NOMO-1 treated with dmso at 0.1 percent for 144 hours (cell line): Measurements from ENCODE around the gene SENP2.
"Not testable (repeated sequence)": the region's sequence is repeated elsewhere in the genome, so short reads cannot be mapped to it uniquely, and the experiment has no call there.

ENCODE experiments used
- DNase-seq: peaks from one replicate; lab custom pipeline; 2025; ENCODE audit not compliant: unreplicated experiment; lab: John Stamatoyannopoulos, UW

SENP2 gene

DNA sequence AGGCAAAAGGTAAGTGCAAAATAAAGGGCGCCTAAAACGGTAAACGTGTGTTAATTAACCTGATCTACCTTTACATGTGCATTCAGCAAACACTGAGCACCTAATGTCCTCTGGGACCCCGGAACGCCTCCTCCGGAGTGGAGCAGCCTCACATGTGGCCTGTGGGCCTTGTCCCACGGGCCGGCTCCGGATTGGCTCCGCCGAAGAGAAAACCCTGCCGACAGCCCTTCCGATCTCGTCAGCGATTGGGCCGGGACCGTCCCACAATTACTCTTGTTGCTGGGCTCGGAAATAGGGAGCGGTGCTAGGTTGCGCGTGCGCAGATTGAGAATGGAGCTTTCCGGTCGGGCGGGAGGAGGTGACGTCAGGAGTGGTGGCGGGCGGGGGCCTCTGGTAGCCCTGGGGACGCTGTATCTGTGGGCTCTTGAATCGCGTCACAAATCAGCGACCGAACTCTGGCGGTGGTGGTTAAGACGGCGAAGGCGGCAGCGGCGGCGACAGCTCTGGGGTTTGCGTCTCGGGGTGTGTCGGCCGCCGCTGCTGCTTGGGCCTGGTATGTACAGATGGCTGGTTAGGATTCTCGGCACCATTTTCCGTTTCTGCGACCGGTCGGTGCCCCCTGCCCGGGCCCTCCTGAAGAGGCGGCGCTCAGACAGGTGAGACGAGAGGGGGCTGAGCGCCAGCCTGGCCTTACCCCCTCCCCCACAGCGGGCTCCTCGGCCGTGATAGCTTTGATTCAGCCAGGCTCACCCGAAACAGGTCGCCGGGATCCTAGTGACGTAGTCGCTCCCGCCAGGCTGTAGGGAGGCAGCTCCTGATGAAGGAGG, at the start of gene SENP2:
SENP2 (plus strand) TSS at position 437 of the 827 bp plus-strand sequence; CDS start at position 556, 119 bp downstream.
- DNase-seq, result peak; percentile 100

DNA sequence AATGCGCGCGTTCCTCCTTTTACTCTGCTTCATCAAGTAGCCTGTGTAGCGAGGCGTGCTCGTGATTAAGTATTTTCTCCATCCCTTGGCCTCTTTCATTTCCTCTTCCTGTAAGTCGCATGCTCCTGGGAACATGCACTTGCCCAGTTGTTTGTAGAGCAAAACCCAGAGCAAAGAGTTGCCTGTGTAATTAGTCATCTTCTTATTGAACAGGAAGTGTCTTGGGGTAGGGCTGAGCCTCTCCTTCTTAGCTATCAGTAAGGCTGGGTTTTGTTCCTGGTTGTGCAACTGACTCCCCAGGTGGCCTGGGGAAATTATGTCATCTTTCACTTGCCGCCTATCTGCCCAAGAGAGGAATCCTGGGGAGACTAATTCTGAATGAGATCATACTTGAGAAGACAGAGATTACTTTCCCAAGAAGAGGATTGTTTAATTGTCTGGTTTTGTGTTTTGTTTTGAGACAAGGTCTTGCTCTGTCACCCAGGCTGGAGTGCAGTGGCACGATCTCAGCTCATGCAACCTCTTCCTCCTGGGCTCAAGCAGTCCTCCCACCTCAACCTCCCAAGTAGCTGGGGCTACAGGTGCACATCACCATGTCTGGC, 48.6 kb upstream of the SENP2 start:
- DNase-seq, result peak; percentile 98

GRCh38 chr3:185539934-185540333, 46.2 kb upstream of the SENP2 start:
- no peak for DNase-seq

DNA sequence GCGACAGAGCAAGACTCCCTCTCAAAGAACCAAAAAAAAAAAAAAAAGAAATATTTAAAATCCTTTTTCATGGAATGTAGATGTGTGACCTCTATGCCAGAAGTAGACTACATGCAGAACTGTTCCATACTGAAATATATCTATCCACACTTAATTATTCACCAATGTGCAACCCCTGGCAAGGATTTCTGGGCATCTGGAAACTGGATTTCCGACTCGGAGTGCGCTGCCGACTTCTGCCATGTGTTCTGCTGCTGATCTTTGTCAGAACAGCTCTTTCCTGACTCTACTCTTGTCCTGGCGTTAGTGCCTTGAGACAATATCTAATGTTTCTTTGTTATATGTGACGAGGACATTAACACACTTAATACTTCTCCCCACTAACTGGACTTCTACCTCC, 45.4 kb upstream of the SENP2 start:
- DNase-seq, result no peak

DNA sequence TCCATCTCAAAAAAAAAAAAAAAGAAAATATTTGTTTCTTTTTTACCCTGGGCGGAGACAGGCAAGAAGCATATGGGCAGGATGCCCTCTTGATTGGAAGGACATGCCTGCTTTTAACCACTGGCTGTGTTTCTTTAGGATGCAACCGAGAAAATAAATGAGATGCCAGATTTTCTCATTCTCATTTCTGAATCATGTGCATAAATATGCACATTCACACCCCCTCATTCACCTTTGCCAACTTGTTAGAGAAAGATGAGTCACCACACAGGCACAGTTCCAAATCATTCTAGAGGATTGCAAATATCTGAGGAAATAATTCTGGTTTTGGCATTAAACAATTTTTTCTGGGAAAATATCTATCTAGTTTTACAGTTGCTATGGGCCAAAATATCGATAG, 37.0 kb upstream of the SENP2 start:
- DNase-seq, result no peak

DNA sequence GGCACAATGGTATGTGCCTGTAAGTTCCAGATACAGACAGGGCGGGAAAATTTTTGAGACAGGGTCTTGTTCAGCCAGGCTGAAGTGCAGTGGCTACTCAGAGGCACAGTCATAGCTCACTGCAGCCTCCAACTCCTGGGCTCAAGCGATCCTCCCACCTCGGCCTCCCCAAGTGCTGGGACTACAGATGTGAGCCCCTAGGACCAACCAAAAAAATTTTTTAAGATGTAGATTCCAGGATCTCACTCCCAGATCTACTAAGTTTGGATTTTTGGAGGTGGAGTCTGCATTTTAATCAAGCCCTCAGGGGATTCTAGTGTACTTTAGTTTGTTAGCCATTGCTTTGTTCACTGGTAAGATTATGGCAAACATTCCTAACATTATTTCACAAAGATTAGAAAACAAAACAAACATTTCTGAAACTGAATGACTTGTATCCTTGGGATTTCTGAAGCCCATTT, 36.4 kb upstream of the SENP2 start:
- no peak for DNase-seq

DNA sequence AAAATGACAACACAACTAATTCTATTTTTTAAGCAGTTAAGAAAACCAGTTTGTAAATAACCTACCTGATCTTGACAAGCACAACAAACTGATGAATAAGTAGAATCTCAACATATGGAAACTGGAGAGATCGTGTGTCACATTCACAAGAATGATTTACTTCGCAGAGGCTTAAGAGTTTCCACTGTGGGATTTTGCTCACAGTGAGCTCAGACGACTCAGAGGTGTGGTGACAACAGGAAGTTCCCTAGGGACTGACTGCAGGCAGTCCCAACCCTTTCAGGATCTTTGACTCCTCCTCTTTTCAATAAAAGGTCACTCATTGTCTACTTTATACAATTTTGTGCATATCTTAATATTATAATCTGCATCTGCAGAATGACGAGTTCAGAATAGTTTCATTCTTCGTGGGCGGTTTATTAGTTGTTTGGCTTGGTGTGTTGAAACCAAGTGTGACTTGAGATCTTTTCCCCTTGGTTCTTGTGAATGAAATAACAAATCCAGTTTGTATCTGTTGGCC, 33.7 kb upstream of the SENP2 start, which contains the start of gene LIPH:
LIPH (minus strand) TSS at position 231 of the 520 bp plus-strand sequence; CDS start at position 114, 117 bp downstream.
- DNase-seq, result peak; percentile 50

DNA sequence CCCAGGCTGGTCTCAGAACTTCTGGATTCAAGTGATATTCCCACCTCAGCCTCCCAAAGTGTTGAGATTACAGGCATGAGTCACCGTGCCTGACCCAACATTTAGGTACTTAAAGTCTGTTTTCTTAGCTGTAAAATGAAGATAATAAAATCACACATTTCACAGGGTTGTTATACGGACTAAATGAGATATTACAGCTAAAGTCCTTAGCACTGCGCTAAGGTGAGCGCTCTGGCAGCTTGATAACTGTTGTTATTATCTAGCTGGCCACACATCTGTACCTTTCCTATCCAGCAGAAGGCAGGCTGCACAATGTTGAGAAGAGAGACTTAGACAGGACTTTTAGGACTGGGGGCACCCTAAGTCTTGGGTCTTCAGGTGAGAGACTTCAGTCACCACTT, 31.0 kb upstream of the SENP2 start:
- no peak for DNase-seq

DNA sequence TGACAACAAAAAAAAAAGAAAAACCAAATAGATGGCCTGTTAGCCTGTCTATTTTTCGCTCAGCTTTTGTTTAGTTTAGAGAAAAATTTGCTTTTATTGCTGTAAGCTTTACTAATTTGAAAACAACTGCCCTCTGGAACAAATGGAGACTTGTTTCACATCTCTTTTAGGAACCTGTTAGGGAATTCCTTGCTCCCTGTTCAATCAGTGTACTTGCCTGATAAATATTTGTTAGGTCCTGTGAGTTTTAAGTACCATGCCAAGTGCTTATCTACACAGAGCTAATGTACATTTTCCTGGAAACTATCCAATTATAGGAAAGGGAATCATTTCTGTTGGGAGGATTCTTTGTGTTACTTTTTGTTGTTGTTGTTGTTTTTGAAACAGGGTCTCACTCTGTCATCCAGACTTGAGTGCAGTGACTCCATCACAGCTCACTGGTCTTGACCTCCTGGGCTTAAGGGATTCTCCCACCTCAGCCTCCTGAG, 30.2 kb upstream of the SENP2 start:
- no peak for DNase-seq

DNA sequence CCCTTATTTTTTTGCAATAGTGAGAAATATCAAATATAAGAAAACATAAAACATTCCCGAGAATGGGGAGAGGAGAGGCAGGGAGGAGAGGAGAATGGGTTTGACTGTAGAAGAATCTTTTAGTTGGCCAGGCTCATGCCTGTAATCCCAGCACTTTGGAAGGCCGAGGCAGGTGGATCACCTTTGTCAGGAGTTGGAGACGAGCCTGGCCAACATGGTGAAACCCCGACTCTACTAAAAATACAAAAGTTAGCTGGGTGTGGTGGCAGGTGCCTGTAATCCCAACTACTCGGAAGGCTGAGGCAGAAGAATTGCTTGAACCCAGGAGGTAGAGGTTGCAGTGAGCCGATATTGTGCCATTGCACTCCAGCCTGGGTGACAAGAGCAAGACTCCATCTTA, 29.5 kb upstream of the SENP2 start:
- not testable (repeated sequence) for DNase-seq

DNA sequence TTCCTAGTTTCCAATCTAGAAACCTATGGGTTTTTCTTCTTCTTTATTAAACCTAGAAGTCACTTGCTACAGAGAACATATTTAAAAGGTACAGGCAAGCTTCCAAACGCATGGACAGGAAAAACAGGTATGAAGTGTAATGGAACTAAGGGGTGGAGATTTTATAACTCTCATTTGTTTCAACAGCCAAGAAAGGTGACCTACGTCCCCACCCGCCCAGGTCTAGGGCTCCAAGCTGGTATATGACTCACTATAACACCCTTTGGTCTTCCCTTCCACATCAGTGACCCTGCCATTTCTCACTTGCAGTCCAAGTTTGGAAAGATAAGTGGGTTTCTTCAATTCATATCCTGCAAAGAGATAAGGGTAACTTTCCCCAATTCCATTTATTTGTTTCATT, 27.7 kb upstream of the SENP2 start:
- DNase-seq, result no peak

GRCh38 chr3:185559706-185560090, 26.4 kb upstream of the SENP2 start:
- DNase-seq, result no peak

- no peak for DNase-seq
These were observed 25.4 kb upstream of the SENP2 start for GRCh38 chr3:185560676-185561075.

DNA sequence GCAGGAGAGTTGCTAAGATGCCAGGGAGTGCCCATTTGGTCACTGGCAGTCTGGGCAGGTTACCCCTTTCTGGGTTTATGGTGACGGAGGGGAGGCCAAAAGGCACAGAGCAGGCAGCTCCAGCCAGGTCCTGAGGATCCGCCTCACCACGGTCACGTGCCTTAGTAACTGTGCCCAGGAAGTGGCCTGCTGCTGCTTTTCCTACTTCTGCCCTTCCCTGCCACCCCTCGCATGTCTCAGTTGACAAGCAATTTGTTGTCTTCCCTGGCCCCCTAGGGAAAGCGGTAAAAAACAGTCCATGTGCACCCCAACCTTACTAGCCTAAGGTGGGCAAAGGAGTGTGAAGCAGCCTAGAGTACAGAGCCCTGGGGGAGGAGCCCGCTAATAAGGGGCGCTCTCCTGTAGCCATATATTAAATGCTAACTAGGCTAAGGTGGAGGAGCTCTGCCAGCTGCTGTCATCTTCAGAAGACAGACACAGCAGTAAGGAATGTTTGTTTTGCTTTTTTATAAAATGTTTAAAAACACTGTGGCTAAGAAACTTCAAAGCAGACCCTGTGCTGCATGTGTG, 24.6 kb upstream of the SENP2 start:
- no peak for DNase-seq

- DNase-seq, result no peak
These were observed 24.1 kb upstream of the SENP2 start for GRCh38 chr3:185561958-185562357.

- DNase-seq, result no peak
These were observed 13.9 kb upstream of the SENP2 start for GRCh38 chr3:185572183-185572582.

DNA sequence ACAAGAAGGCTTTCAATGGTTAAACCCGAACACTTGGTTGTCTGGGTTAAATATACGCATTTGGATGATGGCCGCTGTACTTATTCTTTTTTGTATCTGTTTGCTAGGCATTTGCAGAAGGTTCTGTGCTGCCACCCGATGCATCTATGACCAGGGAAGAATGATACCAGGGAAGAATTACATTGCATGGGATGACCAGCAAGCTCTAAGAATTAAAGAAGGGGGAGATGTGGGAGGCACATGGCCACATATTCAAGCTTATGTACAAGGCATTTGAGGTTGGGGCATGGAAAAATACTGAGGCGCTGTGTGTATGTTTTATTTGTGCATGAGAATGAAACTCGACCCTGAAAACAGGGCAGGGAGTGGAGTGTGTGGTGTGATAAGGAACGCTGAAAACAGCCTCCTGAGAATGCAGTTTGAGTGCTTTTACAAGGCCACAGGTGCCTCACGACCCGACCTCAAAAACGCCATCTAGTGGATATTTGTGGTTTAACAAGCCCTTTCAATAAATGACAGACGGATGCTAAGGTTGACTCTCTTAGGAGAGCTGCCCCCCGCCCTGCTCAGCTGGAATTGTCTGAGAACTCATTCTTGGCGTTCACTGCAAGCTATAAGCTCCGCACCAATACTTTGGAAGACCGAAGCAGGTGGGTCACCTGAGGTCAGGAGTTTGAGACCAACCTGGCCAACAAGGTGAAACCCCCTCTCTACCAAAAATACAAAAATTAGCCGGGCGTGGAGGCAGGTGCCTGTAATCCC, 10.8 kb upstream of the SENP2 start:
- DNase-seq, result peak; percentile 62

- DNase-seq, result no peak
These were observed 3.9 kb upstream of the SENP2 start for GRCh38 chr3:185582236-185582635.

DNA sequence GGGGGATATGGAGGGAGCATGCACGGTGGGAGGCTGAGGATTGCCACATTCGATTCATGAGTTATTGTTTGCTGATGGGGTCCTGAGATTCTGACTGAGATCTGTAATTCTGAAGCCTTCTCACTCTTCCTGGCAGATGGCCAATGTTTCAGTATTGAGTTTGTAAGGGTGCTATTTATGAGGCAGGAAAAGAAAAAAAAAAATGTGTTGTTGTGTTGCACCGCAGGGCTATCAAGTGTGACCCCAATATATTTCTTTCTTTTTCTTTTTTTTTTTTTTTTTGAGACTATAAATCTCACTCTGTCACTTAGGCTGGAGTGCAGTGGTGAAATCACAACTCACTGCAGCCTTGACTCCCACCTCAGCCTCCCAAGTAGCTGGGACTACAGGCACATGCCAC, 3.2 kb upstream of the SENP2 start:
- no peak for DNase-seq

DNA sequence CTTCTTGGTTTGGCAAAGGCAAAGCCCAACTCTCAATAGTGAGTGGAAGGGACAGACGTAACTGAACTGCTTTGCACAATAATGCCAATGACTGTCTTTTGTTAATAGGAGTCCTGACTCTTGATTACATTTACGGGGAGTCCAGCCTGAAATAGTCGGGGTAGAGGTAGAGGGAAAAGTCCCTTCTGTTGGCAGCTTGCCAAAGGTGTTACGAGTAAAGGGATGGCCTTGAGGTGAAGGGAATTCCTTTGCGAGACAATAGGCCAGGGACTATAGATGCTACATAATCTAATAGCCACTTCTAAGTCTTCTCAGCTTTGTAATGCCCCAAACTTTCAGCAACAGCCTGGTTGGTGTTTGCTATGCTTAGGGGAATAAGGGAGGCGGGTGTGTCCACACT, 2.2 kb upstream of the SENP2 start:
- DNase-seq, result no peak

DNA sequence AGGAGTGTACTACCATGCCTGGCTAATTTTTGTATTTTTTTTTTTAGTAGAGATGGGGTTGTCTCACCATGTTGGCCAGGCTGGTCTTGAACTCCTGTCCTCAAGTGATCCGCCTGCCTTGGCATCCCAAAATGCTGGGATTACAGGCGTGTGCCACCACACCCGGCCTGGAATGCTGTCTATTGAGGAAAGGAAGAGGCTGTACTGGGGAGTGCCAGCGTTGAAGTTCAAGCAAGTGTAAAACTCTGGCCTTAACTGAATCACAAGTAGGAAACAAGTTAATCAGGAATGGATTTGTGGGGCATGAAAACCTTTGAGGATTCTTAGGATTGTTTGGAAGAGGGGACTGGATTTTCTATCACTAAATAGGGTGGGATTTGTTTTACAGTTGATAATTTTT, 1.4 kb upstream of the SENP2 start:
- DNase-seq, result no peak
